Neural crest cell (in vitro differentiated cells): ENCODE data around the gene TLE3. TPM values are rescaled to one million over a fixed set of nuclear protein-coding genes. Genes with fewer than 3 reads are reported as not detected.
A peak's percentile ranks its signal among the peaks of the same experiment; 100 is the strongest.

Experiments used
- DNase-seq: peaks from one replicate; pipeline ENCODE4 v3.0.0; 2021; ENCODE audit warnings: low read depth, mixed read lengths, low spot score
- H3K27ac Mint-ChIP-seq: one replicate; pipeline ENCODE4 v1.8.0; 2021; ENCODE audit warnings: mild to moderate bottlenecking, mixed read lengths; ENCODE audit not compliant: unreplicated experiment
- H3K27me3 Mint-ChIP-seq: 2 replicates; pipeline ENCODE4 v1.8.0; 2021; ENCODE audit warnings: low read depth, mild to moderate bottlenecking, mixed read lengths
- H3K36me3 Mint-ChIP-seq: 2 replicates; pipeline ENCODE4 v1.8.0; 2021; ENCODE audit warnings: low read depth, mild to moderate bottlenecking, mixed read lengths
- H3K4me1 Mint-ChIP-seq: 2 replicates; pipeline ENCODE4 v1.8.0; 2021; ENCODE audit warnings: mixed read lengths
- H3K4me3 Mint-ChIP-seq: one replicate; pipeline ENCODE4 v1.8.0; 2021; ENCODE audit warnings: mild to moderate bottlenecking, mixed read lengths
- H3K9me3 Mint-ChIP-seq: 2 replicates; pipeline ENCODE4 v1.8.0; 2021; ENCODE audit warnings: mixed read lengths
- CTCF ChIP-seq: fragments of 200-600 bp; sonication (generic); conservative IDR thresholded peaks from 2 replicates; pipeline ENCODE4 v1.5.0; 2021; ENCODE audit warnings: antibody characterized with exemption, mild to moderate bottlenecking
- total RNA-seq: library from RNA; stranded (reverse); gene quantifications from 2 replicates; pipeline ENCODE4 v1.2.1, GENCODE V29; 2021

TLE3 gene
- total RNA-seq, 1 donor from 2014 or later, result 89.9 TPM

DNA sequence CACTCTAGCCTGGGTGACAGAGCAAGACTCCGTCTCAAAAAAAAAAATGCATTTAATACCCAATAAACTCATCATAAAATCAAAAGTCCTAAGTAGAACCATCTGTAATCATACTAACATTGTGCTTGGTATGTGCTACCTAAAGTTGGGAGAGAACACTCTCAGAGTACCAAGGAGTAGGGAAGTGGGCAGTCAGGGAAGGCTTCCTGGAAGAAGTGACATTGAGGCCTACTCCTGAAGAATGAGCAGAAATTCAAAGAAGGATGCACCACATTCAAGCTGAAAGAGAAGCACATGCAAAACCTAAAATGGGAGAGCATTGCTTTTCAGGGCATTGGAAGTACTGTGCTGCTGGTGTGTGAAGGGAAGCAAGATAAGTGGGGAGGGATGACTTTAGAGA, 54.1 kb downstream of the TLE3 start:
- peaks cover 9% of the 10 kb centered on the region for H3K9me3 Mint-ChIP-seq
- no peak overlapping the region for H3K27ac Mint-ChIP-seq
- no peak for DNase-seq
- peaks cover 9% of the 10 kb centered on the region for H3K4me1 Mint-ChIP-seq
- no peak for TF ChIP-seq CTCF
- H3K27me3 Mint-ChIP-seq, result no peaks in the 10 kb centered on the region
- peaks cover 5% of the 10 kb centered on the region for H3K36me3 Mint-ChIP-seq
- H3K4me3 Mint-ChIP-seq, result peak overlapping the region; percentile 39

GRCh38 chr15:70042553-70043214, 55.0 kb downstream of the TLE3 start:
- Mint-ChIP-seq H3K4me3 (no peak overlapping the region), H3K9me3 (peaks cover 9% of the 10 kb centered on the region), H3K27ac (no peak overlapping the region), H3K4me1 (peaks cover 8% of the 10 kb centered on the region), H3K27me3 (no peaks in the 10 kb centered on the region), H3K36me3 (peaks cover 5% of the 10 kb centered on the region)
- DNase-seq, result no peak
- no peak for TF ChIP-seq CTCF

GRCh38 chr15:70039917-70040316, 57.8 kb downstream of the TLE3 start:
- Mint-ChIP-seq H3K4me3 (no peak overlapping the region), H3K9me3 (peaks cover 9% of the 10 kb centered on the region)
- TF ChIP-seq CTCF, result no peak

DNA sequence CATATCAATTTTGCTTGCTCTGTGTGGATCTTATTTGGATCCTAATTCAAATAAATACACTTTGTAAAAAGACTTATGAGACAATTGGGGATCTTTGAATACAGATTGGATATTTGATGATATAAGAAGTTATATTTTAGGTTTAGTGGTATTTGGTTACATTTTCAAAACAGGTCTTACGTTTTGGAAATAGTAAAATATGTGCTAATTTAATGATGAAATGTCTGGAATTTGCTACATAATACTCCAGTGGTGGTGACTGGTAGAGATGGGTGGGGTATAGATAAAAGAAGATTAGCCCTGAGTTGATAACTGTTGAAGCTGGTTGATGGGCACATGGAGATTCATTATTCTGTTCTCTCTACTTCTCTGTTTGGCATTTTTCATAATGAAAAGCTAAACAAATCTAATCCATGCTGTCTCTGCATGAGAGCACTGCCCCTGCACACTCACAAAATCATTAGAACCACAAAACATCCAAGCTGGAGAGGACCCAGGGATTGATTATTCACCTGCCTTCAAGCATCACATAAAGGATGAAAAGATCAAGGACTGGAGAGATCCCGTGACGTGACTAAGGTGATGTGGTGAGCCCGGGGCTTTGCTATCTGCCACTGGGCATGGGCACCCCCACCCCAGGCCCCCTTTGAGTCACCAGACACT, 58.9 kb downstream of the TLE3 start:
- no peak for TF ChIP-seq CTCF
- DNase-seq, result no peak
- Mint-ChIP-seq H3K27ac (no peak overlapping the region), H3K27me3 (peaks cover 4% of the 10 kb centered on the region), H3K4me3 (no peak overlapping the region), H3K36me3 (peaks cover 4% of the 10 kb centered on the region), H3K9me3 (peaks cover 9% of the 10 kb centered on the region), H3K4me1 (no peaks in the 10 kb centered on the region)

More at GRCh38 chr15:70039917-70040316, 57.8 kb downstream of the TLE3 start:
- H3K27me3 Mint-ChIP-seq, result peaks cover 4% of the 10 kb centered on the region
- H3K27ac Mint-ChIP-seq, result no peak overlapping the region
- H3K36me3 Mint-ChIP-seq, result peaks cover 5% of the 10 kb centered on the region
- DNase-seq, result no peak
- no peaks in the 10 kb centered on the region for H3K4me1 Mint-ChIP-seq

DNA sequence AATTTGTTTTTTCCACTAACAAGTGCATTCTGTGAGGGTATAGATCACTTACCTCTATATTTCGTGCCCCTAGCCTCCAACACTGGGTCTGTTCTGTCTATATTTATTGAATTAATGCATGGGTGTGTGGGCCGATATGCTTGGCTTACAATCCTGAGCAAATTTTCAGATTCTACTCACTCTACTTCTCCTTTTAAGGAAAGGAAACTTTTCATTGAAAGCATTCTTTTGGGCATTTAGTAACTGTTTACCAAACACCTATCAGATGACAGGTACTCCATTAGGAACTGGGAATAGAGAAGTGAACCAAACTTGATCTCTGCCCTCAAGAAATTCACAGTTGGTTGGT, 60.5 kb downstream of the TLE3 start:
- H3K4me1 Mint-ChIP-seq, result no peaks in the 10 kb centered on the region

More for the DNA sequence above, 60.5 kb downstream of the TLE3 start:
- H3K4me3 Mint-ChIP-seq, result no peak overlapping the region
- DNase-seq, result no peak
- TF ChIP-seq CTCF, result no peak
- H3K27ac Mint-ChIP-seq, result no peak overlapping the region
- H3K36me3 Mint-ChIP-seq, result no peaks in the 10 kb centered on the region
- peaks cover 3% of the 10 kb centered on the region for H3K9me3 Mint-ChIP-seq
- H3K27me3 Mint-ChIP-seq, result peaks cover 4% of the 10 kb centered on the region
